NCI-H2107 treated with DMSO at 0.1 percent for 48 hours (cell line): ENCODE measurements around the gene GRIK4.
"Not testable (repeated sequence)": the region's sequence is repeated elsewhere in the genome, so short reads cannot be mapped to it uniquely, and the experiment has no call there.

Experiments used
- DNase-seq: peaks from one replicate; lab custom pipeline; 2025; ENCODE audit not compliant: unreplicated experiment; lab: John Stamatoyannopoulos, UW

Gene GRIK4

GRCh38 chr11:120972621-120973020, 461.1 kb downstream of the GRIK4 start:
- DNase-seq, result no peak

GRCh38 chr11:120973501-120973900, 462.0 kb downstream of the GRIK4 start:
- DNase-seq, result no peak

- DNase-seq, result no peak
These were observed 462.9 kb downstream of the GRIK4 start for GRCh38 chr11:120974466-120974865.

- DNase-seq, result no peak
These were observed 463.4 kb downstream of the GRIK4 start for GRCh38 chr11:120974965-120975364.

- DNase-seq, result no peak
These were observed 466.0 kb downstream of the GRIK4 start for GRCh38 chr11:120977266-120978137.

GRCh38 chr11:120978701-120979100, 467.2 kb downstream of the GRIK4 start:
- DNase-seq, result no peak

GRCh38 chr11:120985718-120986569, 474.4 kb downstream of the GRIK4 start:
- no peak for DNase-seq

GRCh38 chr11:120988603-120989002, 477.1 kb downstream of the GRIK4 start:
- no peak for DNase-seq

- no peak for DNase-seq
These were observed 480.5 kb downstream of the GRIK4 start for GRCh38 chr11:120991830-120992686.

GRCh38 chr11:120994091-120994859, 482.7 kb downstream of the GRIK4 start:
- DNase-seq, result no peak

- DNase-seq, result no peak
These were observed 483.6 kb downstream of the GRIK4 start for GRCh38 chr11:120995184-120995583.

- no peak for DNase-seq
These were observed 485.4 kb downstream of the GRIK4 start for GRCh38 chr11:120996973-120997372.

- no peak for DNase-seq
These were observed 487.0 kb downstream of the GRIK4 start for GRCh38 chr11:120998581-120998980.

- no peak for DNase-seq
These were observed 492.8 kb downstream of the GRIK4 start for GRCh38 chr11:121004206-121004840.

GRCh38 chr11:121006922-121007321, 495.4 kb downstream of the GRIK4 start:
- no peak for DNase-seq

- DNase-seq, result no peak
These were observed 497.0 kb downstream of the GRIK4 start for GRCh38 chr11:121008551-121008950.

- DNase-seq, result no peak
These were observed 500.5 kb downstream of the GRIK4 start for GRCh38 chr11:121012091-121012490.

- no peak for DNase-seq
These were observed 507.2 kb downstream of the GRIK4 start for GRCh38 chr11:121018746-121019145.

GRCh38 chr11:121021718-121022117, 510.2 kb downstream of the GRIK4 start:
- DNase-seq, result not testable (repeated sequence)
